GM12878 (cell line): ENCODE results near the gene ADGRG1. TPM values are rescaled to one million over a fixed set of nuclear protein-coding genes. Genes with fewer than 3 reads are reported as not detected.

Experiments used
- ATAC-seq: fragments of 200-7000 bp; cut with Tn5 transposase; 3 replicates; pipeline ENCODE4 v1.9.1; 2020; ENCODE audit warnings: mild to moderate bottlenecking, moderate library complexity
- BruUV-seq: library from RNA; stranded (reverse); fragments of 400-500 nt; replicated peaks from 2 replicates; lab custom pipeline; 2021; lab: Mats Ljungman, UMichigan
- CTCF ChIA-PET: fragments of 300-600 bp; sonication (Branson Sonifier 250); formaldehyde crosslinking; extraction: SDS; loops from one replicate; lab custom pipeline; 2021; ENCODE audit warnings: inconsistent platforms; lab: Yijun Ruan, JAX
- POLR2A ChIA-PET: fragments of 350-600 bp; formaldehyde crosslinking; extraction: SDS; loops from one replicate; lab custom pipeline; 2021; ENCODE audit warnings: inconsistent platforms; lab: Charles Lee
- RAD21 ChIA-PET: fragments of 300-600 bp; sonication (Branson Sonifier 250); formaldehyde crosslinking; loops from one replicate; lab custom pipeline; 2023; ENCODE audit warnings: antibody characterized with exemption; ENCODE audit not compliant: unreplicated experiment; lab: Charles Lee
- SMC1A ChIA-PET: fragments of 300-600 bp; sonication (Branson Sonifier 250); formaldehyde crosslinking; loops from one replicate; lab custom pipeline; 2023; ENCODE audit not compliant: unreplicated experiment, uncharacterized antibody; lab: Charles Lee
- DNase-seq: peaks from one replicate; pipeline ENCODE4 v3.0.0-alpha.2; 2011; ENCODE audit warnings: low read depth, low spot score
- FAIRE-seq: peaks from 3 replicates; lab custom pipeline; 2011; peaks lifted over from hg19 to GRCh38; lab: Jason Lieb, UNC
- H2AFZ ChIP-seq: 2 replicates; pipeline ENCODE4 v1.6.0; 2011; ENCODE audit warnings: low read depth, low read length, control low read depth; ENCODE audit not compliant: control insufficient read depth
- H3K27ac ChIP-seq: 2 replicates; pipeline ENCODE4 v1.5.1; 2011; ENCODE audit warnings: control low read depth; ENCODE audit not compliant: control insufficient read depth, insufficient read depth
- H3K27me3 ChIP-seq, 2 experiments: replicated peaks in 1 of 2; 2 replicates each; pipeline versions ENCODE4 v1.6.0 to v1.6.1; 2011; ENCODE audit warnings: low read length in 1 of 2; ENCODE audit not compliant: control insufficient read depth in 2 of 2, insufficient read depth in 2 of 2
- H3K36me3 ChIP-seq, 2 experiments: 2 replicates each; pipeline ENCODE4 v1.5.1; 2011; ENCODE audit warnings: low read length in 1 of 2; ENCODE audit not compliant: control insufficient read depth in 2 of 2, insufficient read depth in 2 of 2
- H3K4me1 ChIP-seq: 2 replicates; pipeline ENCODE4 v1.6.1; 2011; ENCODE audit warnings: mild to moderate bottlenecking, low read length, moderate library complexity, mixed read lengths; ENCODE audit not compliant: control insufficient read depth, insufficient read depth
- H3K4me2 ChIP-seq: 2 replicates; pipeline ENCODE4 v1.6.0; 2011; ENCODE audit warnings: control low read depth; ENCODE audit not compliant: control insufficient read depth, insufficient read depth
- H3K4me3 ChIP-seq: fragments of 200-600 bp; sonication (generic); 2 replicates; pipeline ENCODE4 v1.5.1; 2016
- H3K79me2 ChIP-seq: 2 replicates; pipeline ENCODE4 v1.6.0; 2011; ENCODE audit warnings: low read length; ENCODE audit not compliant: control insufficient read depth, insufficient read depth
- H3K9ac ChIP-seq: 2 replicates; pipeline ENCODE4 v1.8.0; 2011; ENCODE audit warnings: low read length, control low read depth, mixed read lengths; ENCODE audit not compliant: control insufficient read depth, insufficient read depth
- H3K9me3 ChIP-seq: replicated peaks from 3 replicates; pipeline ENCODE4 v1.5.1; 2011; ENCODE audit warnings: mild to moderate bottlenecking, low read length; ENCODE audit not compliant: control insufficient read depth, insufficient read depth
- H4K20me1 ChIP-seq: 2 replicates; pipeline ENCODE4 v1.6.0; 2011; ENCODE audit not compliant: control insufficient read depth, insufficient read depth
- CREM ChIP-seq: IDR thresholded peaks from 2 replicates; pipeline ENCODE4 v1.6.1; 2014; ENCODE audit warnings: antibody characterized with exemption, low read depth
- NBN ChIP-seq: fragments of 450-650 bp; IDR thresholded peaks from 2 replicates; pipeline ENCODE4 v1.6.1; 2016
- NRF1 ChIP-seq: conservative IDR thresholded peaks from 2 replicates; pipeline ENCODE4 v1.6.1; 2011; ENCODE audit warnings: mild to moderate bottlenecking, low read depth, low read length, improper control_type of control experiment
- SMAD5 ChIP-seq: IDR thresholded peaks from 2 replicates; pipeline ENCODE4 v1.6.1; 2016; ENCODE audit warnings: antibody characterized with exemption, low read depth
- SREBF2 ChIP-seq: IDR thresholded peaks from 2 replicates; pipeline ENCODE4 v1.6.1; 2012; ENCODE audit warnings: mild to moderate bottlenecking, low read length
- SUZ12 ChIP-seq: fragments of 200-600 bp; sonication (generic); IDR thresholded peaks from one replicate; pipeline ENCODE4 v1.6.1; 2018; ENCODE audit warnings: antibody characterized with exemption, mild to moderate bottlenecking; ENCODE audit not compliant: unreplicated experiment
- ZNF622 ChIP-seq: fragments of 450-650 bp; IDR thresholded peaks from 2 replicates; pipeline ENCODE4 v1.6.1; 2017; ENCODE audit warnings: mild to moderate bottlenecking, inconsistent platforms
- WGBS: methylation state at CpG from one replicate; pipeline ENCODE4 v1.1.6; 2016; ENCODE audit warnings: low lambda C conversion rate; ENCODE audit not compliant: insufficient replicate concordance, insufficient coverage; ENCODE audit errors: missing lambda C conversion rate; 5-methylcytosine and 5-hydroxymethylcytosine counted together
- in situ Hi-C: fragments of 300-500 bp; cut with MboI; formaldehyde crosslinking; loops from 9 replicates; pipeline ENCODE4 v1.14.3; 2018; ENCODE audit warnings: mixed read lengths
- intact Hi-C: fragments of 100-400 bp; cut with micrococcal nuclease; formaldehyde crosslinking; loops from one replicate; pipeline ENCODE4 v1.14.2; 2022; ENCODE audit not compliant: unreplicated experiment
- polyA plus RNA-seq, 11 experiments: library from polyadenylated mRNA; depleted of rRNA in 4 of 11; unstranded in 6 of 11; stranded (reverse) in 5 of 11; fragments of >200 nt; fragmentation: Nextera tagmentation in 4 of 11; fragmentation: Illumina TruSeq in 1 of 11; extraction: Ambion mirVana in 4 of 11; extraction: Trizol in 1 of 11; gene quantifications; 1 replicate in 1 of 11; 2 replicates in 10 of 11; pipeline versions ENCODE4 v1.2.1 to v1.2.3, GENCODE V29; 2011 to 2016; ENCODE audit warnings: inconsistent platforms in 2 of 11, missing spikeins in 2 of 11, low read depth in 1 of 11
- total RNA-seq, 4 experiments: library from RNA; depleted of rRNA in 3 of 4; stranded (reverse); fragments of >200 nt in 3 of 4; fragmentation: Illumina TruSeq in 1 of 4; extraction: Trizol in 1 of 4; gene quantifications; 2 replicates each; pipeline versions ENCODE4 v1.2.1 to v1.2.3, GENCODE V29; 2013 to 2021
- TF ChIP-seq, protein P1 (sequence below): fragments of 450-650 bp; IDR thresholded peaks from 2 replicates; pipeline ENCODE4 v1.6.1; 2016; ENCODE audit warnings: mild to moderate bottlenecking
- TF ChIP-seq, protein P2 (sequence below): IDR thresholded peaks from 2 replicates; pipeline ENCODE4 v1.6.1; 2012; ENCODE audit warnings: improper control_type of control experiment, low read depth, low read length; ENCODE audit not compliant: insufficient replicate concordance
- TF ChIP-seq, protein P3 (sequence below): fragments of 450-650 bp; formaldehyde crosslinking; IDR thresholded peaks from 2 replicates; pipeline ENCODE4 v1.5.0; 2022; ENCODE audit warnings: mild to moderate bottlenecking, missing genetic modification characterization
- TF ChIP-seq, protein P4 (sequence below): fragments of 150-350 bp; IDR thresholded peaks from 2 replicates; pipeline ENCODE4 v1.6.1; 2016; ENCODE audit warnings: low read depth, low read length

Gene ADGRG1
- total and polyA plus RNA-seq, 10 of the 15 experiments (the other 5 are each of a cell fraction or from before 2014, with no cell fraction given) = 0.07 to 2.0 (median 0.75) TPM

DNA sequence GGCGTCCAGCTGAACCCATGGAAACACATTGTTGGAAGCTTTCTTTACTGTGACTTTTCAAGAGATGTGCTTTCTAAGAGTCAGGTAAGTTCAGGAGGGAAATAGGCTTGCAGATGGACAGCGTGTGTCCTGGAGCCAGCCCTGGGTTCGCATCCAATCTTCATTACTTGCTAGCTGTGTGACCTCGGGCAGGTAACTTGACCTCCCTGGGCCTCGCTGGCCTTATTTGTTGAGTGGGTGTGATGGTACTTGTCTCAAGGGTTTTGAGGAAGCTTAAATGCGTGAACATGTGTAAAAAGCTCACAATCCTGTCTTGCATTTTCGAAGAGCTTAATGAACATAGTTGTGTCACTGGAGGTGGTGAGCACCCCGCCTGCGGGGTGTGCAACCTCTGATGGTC lies 11.8 kb downstream of the ADGRG1 start:
- TF ChIP-seq, protein P1, sequence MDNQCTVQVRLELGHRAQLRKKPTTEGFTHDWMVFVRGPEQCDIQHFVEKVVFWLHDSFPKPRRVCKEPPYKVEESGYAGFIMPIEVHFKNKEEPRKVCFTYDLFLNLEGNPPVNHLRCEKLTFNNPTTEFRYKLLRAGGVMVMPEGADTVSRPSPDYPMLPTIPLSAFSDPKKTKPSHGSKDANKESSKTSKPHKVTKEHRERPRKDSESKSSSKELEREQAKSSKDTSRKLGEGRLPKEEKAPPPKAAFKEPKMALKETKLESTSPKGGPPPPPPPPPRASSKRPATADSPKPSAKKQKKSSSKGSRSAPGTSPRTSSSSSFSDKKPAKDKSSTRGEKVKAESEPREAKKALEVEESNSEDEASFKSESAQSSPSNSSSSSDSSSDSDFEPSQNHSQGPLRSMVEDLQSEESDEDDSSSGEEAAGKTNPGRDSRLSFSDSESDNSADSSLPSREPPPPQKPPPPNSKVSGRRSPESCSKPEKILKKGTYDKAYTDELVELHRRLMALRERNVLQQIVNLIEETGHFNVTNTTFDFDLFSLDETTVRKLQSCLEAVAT = no peak
- TF ChIP-seq CREM = no peak
- no peak for TF ChIP-seq SUZ12
- no peak for TF ChIP-seq NRF1
- no peak for TF ChIP-seq SREBF2
- TF ChIP-seq ZNF622 = no peak
- TF ChIP-seq, protein P2, sequence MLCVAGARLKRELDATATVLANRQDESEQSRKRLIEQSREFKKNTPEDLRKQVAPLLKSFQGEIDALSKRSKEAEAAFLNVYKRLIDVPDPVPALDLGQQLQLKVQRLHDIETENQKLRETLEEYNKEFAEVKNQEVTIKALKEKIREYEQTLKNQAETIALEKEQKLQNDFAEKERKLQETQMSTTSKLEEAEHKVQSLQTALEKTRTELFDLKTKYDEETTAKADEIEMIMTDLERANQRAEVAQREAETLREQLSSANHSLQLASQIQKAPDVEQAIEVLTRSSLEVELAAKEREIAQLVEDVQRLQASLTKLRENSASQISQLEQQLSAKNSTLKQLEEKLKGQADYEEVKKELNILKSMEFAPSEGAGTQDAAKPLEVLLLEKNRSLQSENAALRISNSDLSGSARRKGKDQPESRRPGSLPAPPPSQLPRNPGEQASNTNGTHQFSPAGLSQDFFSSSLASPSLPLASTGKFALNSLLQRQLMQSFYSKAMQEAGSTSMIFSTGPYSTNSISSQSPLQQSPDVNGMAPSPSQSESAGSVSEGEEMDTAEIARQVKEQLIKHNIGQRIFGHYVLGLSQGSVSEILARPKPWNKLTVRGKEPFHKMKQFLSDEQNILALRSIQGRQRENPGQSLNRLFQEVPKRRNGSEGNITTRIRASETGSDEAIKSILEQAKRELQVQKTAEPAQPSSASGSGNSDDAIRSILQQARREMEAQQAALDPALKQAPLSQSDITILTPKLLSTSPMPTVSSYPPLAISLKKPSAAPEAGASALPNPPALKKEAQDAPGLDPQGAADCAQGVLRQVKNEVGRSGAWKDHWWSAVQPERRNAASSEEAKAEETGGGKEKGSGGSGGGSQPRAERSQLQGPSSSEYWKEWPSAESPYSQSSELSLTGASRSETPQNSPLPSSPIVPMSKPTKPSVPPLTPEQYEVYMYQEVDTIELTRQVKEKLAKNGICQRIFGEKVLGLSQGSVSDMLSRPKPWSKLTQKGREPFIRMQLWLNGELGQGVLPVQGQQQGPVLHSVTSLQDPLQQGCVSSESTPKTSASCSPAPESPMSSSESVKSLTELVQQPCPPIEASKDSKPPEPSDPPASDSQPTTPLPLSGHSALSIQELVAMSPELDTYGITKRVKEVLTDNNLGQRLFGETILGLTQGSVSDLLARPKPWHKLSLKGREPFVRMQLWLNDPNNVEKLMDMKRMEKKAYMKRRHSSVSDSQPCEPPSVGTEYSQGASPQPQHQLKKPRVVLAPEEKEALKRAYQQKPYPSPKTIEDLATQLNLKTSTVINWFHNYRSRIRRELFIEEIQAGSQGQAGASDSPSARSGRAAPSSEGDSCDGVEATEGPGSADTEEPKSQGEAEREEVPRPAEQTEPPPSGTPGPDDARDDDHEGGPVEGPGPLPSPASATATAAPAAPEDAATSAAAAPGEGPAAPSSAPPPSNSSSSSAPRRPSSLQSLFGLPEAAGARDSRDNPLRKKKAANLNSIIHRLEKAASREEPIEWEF = no peak
- TF ChIP-seq NBN = no peak
- TF ChIP-seq SMAD5 = no peak
- TF ChIP-seq, protein P3, sequence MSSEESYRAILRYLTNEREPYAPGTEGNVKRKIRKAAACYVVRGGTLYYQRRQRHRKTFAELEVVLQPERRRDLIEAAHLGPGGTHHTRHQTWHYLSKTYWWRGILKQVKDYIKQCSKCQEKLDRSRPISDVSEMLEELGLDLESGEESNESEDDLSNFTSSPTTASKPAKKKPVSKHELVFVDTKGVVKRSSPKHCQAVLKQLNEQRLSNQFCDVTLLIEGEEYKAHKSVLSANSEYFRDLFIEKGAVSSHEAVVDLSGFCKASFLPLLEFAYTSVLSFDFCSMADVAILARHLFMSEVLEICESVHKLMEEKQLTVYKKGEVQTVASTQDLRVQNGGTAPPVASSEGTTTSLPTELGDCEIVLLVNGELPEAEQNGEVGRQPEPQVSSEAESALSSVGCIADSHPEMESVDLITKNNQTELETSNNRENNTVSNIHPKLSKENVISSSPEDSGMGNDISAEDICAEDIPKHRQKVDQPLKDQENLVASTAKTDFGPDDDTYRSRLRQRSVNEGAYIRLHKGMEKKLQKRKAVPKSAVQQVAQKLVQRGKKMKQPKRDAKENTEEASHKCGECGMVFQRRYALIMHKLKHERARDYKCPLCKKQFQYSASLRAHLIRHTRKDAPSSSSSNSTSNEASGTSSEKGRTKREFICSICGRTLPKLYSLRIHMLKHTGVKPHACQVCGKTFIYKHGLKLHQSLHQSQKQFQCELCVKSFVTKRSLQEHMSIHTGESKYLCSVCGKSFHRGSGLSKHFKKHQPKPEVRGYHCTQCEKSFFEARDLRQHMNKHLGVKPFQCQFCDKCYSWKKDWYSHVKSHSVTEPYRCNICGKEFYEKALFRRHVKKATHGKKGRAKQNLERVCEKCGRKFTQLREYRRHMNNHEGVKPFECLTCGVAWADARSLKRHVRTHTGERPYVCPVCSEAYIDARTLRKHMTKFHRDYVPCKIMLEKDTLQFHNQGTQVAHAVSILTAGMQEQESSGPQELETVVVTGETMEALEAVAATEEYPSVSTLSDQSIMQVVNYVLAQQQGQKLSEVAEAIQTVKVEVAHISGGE (CRISPR knock-in tag) = no peak
- TF ChIP-seq, protein P4, sequence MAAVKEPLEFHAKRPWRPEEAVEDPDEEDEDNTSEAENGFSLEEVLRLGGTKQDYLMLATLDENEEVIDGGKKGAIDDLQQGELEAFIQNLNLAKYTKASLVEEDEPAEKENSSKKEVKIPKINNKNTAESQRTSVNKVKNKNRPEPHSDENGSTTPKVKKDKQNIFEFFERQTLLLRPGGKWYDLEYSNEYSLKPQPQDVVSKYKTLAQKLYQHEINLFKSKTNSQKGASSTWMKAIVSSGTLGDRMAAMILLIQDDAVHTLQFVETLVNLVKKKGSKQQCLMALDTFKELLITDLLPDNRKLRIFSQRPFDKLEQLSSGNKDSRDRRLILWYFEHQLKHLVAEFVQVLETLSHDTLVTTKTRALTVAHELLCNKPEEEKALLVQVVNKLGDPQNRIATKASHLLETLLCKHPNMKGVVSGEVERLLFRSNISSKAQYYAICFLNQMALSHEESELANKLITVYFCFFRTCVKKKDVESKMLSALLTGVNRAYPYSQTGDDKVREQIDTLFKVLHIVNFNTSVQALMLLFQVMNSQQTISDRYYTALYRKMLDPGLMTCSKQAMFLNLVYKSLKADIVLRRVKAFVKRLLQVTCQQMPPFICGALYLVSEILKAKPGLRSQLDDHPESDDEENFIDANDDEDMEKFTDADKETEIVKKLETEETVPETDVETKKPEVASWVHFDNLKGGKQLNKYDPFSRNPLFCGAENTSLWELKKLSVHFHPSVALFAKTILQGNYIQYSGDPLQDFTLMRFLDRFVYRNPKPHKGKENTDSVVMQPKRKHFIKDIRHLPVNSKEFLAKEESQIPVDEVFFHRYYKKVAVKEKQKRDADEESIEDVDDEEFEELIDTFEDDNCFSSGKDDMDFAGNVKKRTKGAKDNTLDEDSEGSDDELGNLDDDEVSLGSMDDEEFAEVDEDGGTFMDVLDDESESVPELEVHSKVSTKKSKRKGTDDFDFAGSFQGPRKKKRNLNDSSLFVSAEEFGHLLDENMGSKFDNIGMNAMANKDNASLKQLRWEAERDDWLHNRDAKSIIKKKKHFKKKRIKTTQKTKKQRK = no peak
- TF ChIP-seq, all 136 proteins: peak for 0
- H3K27me3 ChIP-seq = peaks cover 0 to 6% of the 10 kb centered on the region in 2 experiments; a peak in 3 of 4 replicates
- no peak overlapping the region for H3K9ac ChIP-seq
- ATAC-seq = no peak
- WGBS = 42% methylated on average over 9 of the region's 9 CpGs
- H3K9me3 ChIP-seq = no peaks in the 10 kb centered on the region
- in situ Hi-C loops = loop anchor here (5.0 kb wide), 1 partner anchor 38 kb away; no protein-coding TSS in a partner anchor
- ChIA-PET POLR2A (no interaction called here), SMC1A (interaction anchor here (0.7 to 3.1 kb wide), 2 partner anchors 30 to 54 kb away, joined by 3 to 17 read pairs; no protein-coding TSS in a partner anchor), RAD21 (interaction anchor here (0.9 kb wide), 1 partner anchor 64 kb away, joined by 3 read pairs; no protein-coding TSS in a partner anchor), CTCF (interaction anchor here (0.5 to 2.6 kb wide), 6 partner anchors 29 to 69 kb away, joined by 3 to 10 read pairs (median 6); no protein-coding TSS in a partner anchor)
- no peak overlapping the region for H3K27ac ChIP-seq
- H3K79me2 ChIP-seq = no peaks in the 10 kb centered on the region
- H3K4me3 ChIP-seq = no peak overlapping the region
- no peak overlapping the region for H3K4me2 ChIP-seq
- no TSS peak for BruUV-seq
- H4K20me1 ChIP-seq = no peaks in the 10 kb centered on the region
- H2AFZ ChIP-seq = no peak overlapping the region
- no peak for DNase-seq
- no peaks in the 10 kb centered on the region for H3K36me3 ChIP-seq
- no peaks in the 10 kb centered on the region for H3K4me1 ChIP-seq
- intact Hi-C loops = no loop called here
- FAIRE-seq = no peak
